GM18868 (cell line): ENCODE measurements around the gene TECTB.

Source experiments
- ATAC-seq: cut with Tn5 transposase; IDR thresholded peaks from one replicate; pipeline ENCODE4 v1.9.1; 2021; ENCODE audit warnings: mild to moderate bottlenecking, moderate library complexity; ENCODE audit not compliant: unreplicated experiment

Gene TECTB

GRCh38 chr10:112345743-112346142 is 62.5 kb downstream of the TECTB start:
- no peak for ATAC-seq

- no peak for ATAC-seq
Observed at GRCh38 chr10:112346774-112347173, 63.6 kb downstream of the TECTB start.

GRCh38 chr10:112347709-112348671 is 64.8 kb downstream of the TECTB start:
- ATAC-seq: no peak

GRCh38 chr10:112348759-112349158 is 65.6 kb downstream of the TECTB start:
- no peak for ATAC-seq

GRCh38 chr10:112349521-112350085 is 66.4 kb downstream of the TECTB start:
- no peak for ATAC-seq

GRCh38 chr10:112351146-112351545 is 67.9 kb downstream of the TECTB start:
- no peak for ATAC-seq

- ATAC-seq: no peak
Observed at GRCh38 chr10:112352044-112352443, 68.8 kb downstream of the TECTB start.

- no peak for ATAC-seq
Observed at GRCh38 chr10:112353046-112353445, 69.8 kb downstream of the TECTB start.
